GM21619 (cell line): Measurements from ENCODE around the gene ALKBH5.

ENCODE experiments used
- ATAC-seq: cut with Tn5 transposase; IDR thresholded peaks from one replicate; pipeline ENCODE4 v1.9.1; 2021; ENCODE audit not compliant: unreplicated experiment

The ALKBH5 gene

DNA sequence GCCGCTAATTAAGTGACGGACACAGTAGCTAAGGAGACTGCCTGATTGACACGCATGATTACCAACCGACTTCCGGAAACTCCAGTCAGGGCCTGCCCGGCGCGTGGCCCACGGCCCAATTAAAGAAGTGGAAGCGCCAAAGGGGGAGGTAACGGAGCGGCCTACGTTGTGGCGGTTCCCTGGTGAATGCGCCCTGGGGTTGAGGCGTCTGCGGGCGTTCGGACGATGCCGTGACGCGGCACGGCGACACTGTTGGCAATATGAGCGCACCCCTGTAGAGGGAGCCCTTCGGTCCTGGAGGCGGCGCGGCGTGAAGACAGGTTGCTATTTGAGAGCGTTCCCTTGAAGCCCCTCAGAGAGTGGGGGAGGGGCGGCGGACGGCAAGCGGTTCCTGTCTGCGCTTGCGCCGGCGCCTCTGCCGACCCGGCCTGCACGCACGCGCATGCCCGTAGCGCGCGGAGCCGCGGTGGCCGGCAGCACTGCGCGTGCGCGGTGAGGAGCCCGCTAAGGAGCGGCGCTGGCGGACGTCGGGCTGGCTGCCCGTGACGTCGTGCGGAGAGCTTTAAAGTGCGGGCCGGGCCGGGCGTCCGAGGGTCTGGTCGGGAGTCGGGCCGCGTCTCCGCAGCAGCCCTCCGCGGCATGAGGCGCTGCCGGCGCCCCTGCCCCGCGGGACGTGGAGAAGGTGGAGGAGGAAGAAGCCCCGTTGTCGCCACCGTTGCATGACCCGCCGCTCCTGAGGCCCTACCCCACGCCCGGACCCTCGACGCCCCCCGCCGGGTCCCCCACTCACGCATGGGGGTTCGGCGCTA, at the start of gene ALKBH5:
TSS of gene ALKBH5 (plus strand) at position 495 of the 809 bp plus-strand sequence. CDS start 416 bp downstream, outside the sequence.
- ATAC-seq = peak; percentile 78

DNA sequence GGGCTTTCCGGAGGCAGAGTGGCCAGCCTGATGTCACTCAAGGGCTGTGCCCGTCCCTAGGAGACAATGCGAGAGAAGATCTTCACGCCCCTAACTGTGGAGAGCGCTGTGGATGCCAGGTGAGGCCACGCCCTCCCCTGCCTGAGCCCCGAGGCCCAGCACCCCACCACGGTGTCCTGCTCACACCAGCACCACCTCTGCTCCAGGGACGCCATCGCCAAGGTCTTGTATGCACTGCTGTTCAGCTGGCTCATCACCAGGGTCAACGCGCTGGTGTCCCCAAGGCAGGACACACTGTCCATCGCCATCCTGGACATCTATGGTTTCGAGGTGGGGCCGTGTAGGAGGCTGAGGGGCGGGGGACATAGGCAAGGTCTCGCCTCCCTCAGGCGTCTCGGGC, 47.3 kb upstream of the ALKBH5 start:
- ATAC-seq = no peak

DNA sequence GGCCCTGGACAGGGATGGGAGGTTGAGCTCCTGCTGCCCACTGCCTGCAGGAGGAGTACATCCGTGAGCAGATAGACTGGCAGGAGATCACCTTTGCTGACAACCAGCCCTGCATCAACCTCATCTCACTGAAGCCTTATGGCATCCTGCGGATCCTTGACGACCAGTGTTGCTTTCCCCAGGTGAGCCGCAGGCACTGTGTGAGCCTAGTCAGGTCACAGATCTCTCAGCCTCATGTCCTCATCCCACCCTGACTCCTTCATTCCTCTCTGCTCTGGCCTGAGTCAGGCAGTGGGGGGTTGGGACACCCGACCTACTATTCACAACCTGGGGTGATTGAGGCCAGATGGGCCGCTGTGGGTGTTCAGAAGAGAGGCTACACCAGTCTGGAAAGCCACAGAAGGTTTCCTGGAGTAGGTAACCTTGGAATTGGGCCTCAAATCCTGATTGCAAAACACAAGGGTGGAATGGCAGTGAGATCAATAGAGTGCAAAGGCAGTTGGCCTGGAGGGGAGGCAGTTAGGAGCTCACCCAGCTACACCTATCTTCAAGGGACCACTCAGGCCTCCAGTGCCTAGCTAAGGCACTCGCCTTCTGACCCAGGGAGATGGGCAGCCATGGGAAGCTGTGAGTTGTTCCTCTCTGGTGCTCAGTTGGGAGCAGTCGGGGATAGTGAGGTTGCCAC, 45.4 kb upstream of the ALKBH5 start:
- no peak for ATAC-seq

DNA sequence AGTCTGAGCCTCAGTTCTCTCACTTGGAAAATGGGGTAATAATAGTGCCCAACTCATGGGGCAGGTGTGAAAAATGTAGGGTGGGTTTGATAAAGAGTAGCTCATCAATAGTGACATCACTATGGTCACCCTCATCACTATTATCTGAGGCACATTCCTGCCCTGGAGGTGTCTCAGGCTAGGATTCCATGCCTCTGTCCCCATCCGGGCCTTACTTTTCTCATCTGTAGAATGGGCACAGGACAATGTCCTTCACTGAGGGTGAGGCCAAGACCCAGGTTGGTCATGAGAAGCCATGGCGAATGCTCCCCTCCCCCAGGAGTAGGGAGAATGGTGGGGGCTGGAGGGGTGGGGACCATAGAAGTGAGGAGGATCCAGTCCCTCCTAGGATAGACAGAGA, 44.5 kb upstream of the ALKBH5 start:
- no peak for ATAC-seq

DNA sequence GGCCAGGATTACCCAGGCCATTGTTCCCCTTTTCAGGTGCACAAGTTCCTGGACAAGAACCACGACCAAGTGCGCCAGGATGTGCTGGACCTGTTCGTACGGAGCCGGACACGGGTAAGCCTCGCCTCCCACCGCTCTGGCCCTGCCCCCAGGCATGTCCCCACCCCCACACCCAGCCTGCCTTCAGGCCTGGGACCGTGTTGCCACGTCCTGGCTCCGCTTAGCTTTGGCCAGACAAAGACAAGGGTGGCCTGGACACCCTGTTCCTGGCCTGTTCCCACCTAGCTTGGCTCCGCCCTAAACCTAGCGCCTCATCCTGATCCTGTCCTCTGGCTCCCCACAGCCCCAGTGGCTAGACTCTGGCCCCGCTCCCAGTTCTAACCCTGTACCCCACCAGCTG, 44.1 kb upstream of the ALKBH5 start:
- no peak for ATAC-seq

DNA sequence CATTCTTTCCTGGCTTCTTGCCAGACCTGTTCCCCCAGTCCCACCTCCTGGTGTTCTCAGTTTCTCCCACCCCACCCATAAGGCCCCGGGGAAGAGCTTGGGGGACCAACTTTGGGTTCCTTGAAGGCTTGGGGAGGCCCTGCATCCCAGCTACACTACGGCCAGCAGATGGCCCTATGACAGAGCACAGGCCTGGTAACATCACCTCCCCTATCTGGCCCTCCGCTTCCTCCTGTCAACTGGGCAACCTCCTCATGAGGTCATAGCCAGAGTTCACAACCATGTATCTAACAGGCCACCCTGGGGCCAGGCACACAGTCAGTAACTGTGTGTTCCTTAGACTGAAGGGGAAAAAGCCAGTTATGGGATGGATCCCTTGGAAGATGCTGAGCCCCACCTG, 43.7 kb upstream of the ALKBH5 start:
- ATAC-seq = no peak

DNA sequence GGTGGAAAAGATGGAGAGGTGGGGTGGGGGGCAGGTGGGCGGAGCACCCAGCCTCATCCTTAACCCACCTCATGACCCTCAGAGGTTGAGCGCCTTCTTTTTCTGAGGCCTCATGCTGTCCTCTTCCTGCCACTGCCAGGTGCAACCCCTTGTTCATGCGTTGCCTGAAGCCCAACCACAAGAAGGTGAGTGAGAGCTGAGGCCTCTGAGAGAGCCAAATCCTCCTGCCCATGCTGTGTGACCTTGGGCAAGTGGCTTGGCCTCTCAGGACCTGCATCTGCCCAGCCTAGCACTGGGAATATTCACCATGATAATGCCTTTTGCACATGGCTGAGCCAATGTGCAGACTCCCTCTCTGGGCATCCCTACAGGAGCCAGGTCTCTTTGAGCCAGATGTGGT, 43.0 kb upstream of the ALKBH5 start:
- ATAC-seq = no peak

DNA sequence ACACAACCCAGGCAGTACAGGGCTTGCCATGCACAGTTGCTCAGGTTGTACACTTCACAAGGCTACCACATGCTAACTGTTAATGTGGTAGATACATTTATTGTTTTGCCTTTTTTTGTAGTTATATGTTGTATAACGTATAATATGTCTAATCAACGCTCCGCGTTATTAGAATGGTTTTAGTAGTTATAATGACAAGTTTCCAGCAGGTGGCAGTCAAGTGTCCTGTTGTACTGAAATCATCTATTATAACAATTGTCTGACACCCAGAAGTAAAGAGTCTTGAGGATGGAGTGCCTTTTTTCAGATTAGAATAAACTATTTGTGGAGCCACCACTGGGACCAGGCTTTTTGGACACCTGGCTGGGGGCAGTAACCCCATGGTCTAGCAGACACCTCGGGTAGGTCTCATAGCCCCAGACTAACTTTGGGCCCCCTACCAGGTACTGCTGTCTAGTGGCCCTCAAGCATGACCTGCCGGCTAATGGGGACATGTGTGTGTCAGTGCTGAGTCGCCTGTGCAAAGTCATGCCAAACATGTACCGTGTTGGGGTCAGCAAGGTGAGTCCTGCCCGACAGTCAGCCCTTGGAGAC, 42.3 kb upstream of the ALKBH5 start:
- no peak for ATAC-seq

DNA sequence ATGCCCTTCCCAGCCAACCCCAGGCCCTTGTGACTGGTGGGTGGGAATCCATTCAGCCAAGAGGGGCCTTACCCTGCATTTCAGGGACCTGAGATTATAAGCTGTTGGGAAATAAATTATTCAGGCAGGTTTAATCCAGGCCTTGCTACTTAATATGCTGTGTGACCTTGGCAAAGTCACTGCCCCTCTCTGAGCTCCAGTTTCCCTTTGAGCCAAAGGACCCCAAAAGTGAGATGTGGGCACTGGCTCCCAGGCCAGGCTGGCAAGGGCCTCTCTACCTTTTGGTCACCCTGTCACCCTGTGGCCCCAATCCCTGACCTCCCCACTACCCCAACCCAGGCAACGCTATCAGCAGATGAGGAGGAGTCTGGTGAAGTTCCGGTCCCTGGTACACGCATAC, 41.2 kb upstream of the ALKBH5 start:
- no peak for ATAC-seq

DNA sequence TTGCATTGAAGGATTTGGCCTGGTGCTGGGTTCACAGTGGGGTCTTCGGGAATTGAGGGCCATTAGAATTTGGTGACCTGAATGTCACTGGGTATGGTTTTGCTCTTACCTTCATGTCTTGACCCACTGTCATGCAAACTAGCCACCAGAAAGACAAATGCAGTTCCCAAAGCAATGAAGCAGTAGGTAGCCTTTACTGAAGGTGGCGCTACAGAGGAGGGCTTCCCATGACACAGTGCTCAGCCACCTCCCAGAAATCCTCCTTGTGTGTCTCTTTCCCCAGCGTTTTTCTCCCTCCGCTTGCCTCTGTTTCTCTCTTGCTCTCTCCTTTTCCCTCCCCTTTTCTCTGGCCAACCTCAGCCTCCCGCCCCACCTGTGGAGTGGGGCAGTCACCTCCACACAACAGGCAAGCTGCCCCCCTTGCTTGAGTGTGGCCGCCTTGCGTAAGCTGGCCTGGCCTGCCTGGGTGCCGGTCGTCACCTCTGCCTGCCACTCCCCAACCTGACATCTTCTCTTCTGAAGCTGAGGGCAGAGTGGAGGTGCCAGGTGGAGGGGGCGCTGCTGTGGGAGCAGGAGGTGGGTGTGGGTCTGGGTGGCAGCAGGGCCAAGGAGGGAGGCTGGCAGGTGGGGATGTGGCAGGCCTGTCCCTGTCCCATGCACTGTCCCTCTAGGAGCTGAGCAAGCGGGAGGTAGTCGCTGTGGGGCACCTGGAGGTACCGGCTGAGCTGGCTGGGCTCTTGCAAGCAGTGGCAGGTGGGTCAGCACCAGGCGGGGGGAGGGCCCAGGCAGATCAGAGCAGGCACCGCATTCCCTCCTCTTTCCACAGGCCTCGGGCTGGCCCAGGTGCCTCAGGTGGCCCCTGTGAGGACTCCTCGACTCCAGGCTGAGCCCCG, 40.3 kb upstream of the ALKBH5 start:
- no peak for ATAC-seq

DNA sequence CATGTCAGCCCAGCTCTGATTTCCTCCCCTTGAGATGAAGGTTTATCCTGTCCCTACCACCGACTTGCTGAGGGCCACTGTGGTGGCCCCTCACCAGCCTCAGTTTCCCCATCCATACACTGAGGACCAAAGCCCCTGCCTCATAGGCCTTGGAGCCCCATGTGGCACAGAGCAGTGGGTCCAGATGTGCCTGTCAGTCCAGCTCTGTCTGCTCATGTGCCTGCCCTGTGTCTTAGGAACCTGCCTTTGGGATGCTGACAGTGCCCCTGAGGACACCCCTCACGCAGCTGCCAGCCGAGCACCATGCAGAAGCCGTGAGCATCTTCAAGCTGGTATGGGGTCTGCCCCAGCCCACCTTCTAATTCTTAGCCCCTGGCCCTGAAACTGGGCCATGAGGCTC, 39.4 kb upstream of the ALKBH5 start:
- ATAC-seq = no peak

DNA sequence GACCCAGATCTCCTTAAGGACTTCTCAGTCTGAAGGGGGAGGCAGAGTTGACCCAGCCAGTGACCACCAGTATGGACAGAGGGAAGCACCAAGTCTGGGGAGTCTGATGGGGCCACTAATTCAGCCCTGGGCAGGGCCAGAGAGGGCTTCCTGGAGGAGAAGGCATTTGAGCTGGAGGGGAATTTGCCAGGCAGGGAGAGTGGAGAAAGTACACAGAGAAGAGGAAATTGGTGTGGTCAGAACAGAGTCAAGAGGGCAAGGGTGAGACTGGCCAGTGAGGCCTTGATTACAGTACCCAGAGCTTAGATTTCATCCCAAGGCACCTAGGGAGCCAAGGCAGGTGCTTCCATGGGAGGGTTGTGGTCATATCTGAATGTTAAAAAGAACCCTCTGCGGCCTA, 38.8 kb upstream of the ALKBH5 start:
- no peak for ATAC-seq

DNA sequence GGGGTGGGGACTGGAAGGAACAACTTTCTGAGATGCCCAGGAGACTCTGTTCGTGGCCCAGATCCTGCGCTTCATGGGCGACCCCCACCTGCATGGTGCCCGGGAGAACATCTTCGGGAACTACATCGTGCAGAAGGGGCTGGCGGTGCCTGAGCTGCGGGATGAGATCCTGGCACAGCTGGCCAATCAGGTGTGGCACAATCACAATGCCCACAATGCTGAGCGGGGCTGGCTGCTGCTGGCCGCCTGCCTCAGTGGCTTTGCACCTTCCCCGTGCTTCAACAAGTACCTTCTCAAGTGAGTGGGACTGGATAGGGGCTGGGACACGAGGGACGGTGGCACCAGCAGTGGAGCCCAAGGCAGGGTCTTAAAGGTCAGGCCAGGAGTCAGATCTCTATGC, 37.8 kb upstream of the ALKBH5 start:
- no peak for ATAC-seq

DNA sequence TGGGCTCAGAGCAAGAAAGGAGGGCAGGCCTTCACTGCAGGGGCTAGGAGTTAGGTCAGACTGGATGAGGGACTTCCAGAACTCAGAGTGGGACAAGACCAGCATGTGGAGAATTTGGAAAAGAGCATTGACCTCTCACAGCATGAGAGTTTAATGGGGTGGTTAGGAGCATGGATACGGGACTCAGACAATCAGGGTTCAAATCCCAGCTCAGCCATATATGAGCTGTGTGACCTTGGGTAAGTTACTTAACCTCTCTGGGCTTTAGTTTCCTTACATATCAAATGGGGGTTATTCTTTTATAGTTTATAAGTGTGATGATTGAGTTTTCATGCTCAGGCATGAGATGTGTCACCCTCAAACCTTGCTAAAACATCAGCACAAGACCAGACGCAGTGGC, 37.4 kb upstream of the ALKBH5 start:
- ATAC-seq = no peak

DNA sequence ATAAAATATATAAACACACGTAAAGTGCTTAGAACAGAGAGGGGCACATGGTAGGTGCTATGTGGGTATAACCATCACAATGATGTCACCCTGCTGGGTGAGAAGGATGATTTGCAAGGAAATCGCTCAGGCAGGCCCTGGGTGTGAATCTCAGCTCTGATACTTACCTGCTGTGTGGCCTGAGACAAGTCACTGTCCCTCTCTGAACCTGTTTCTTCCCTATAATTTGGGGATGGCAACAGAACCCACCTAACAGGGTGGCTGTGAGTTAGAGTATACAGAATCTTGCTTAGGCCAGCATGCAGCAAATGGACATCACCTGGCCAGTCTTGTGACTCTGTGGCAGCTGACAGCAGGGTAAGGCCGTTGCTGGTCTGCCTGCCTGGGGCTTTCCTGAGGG, 36.6 kb upstream of the ALKBH5 start:
- no peak for ATAC-seq

DNA sequence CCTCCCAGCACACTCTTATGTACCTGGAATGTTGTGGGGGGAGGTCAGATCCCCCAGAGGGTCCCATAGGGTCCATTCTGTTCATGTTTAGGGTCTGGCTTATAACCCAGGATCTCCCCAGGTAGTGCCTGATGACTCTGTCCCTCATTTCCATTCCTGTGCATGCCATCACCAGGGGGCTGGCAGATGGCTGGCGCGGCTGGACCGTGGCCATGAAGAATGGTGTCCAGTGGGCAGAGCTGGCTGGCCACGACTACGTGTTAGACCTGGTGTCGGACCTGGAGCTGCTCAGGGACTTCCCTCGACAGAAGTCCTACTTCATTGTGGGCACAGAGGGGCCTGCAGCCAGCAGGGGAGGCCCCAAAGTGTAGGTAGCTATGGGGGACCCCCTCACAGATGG, 35.0 kb upstream of the ALKBH5 start:
- no peak for ATAC-seq

DNA sequence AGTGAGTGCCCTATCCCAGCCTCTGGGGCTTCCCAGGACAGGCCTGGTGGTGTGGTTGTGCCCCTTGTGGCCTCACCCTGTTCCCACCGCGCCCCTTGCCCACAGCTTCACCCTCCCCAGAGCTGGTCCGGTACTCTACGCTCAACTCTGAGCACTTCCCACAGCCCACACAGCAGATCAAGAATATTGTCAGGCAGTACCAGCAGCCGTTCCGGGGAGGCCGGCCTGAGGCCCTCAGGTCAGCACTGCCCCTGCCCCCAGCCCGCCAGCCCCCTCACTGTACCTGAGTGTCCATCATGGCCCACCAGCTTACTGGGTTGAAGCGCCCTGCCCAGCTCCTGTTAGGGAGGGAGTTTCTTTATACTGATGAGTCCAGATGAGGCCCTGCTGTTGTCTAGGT, 32.3 kb upstream of the ALKBH5 start:
- no peak for ATAC-seq

DNA sequence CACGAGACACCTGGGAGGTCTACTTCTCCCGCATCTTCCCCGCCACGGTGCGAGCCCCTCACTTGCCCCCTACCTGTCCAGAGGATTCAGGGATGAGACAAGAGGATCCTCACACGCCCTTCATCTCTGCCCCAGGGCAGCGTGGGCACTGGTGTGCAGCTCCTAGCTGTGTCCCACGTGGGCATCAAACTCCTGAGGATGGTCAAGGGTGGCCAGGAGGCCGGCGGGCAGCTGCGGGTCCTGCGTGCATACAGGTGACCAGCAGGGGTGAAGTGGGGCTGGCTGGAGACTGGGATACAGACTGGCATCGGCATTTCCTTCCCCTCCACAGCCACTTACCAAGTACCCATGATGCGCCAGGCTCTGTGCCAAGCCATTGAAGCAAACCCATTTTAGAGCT, 28.4 kb upstream of the ALKBH5 start:
- ATAC-seq = no peak

DNA sequence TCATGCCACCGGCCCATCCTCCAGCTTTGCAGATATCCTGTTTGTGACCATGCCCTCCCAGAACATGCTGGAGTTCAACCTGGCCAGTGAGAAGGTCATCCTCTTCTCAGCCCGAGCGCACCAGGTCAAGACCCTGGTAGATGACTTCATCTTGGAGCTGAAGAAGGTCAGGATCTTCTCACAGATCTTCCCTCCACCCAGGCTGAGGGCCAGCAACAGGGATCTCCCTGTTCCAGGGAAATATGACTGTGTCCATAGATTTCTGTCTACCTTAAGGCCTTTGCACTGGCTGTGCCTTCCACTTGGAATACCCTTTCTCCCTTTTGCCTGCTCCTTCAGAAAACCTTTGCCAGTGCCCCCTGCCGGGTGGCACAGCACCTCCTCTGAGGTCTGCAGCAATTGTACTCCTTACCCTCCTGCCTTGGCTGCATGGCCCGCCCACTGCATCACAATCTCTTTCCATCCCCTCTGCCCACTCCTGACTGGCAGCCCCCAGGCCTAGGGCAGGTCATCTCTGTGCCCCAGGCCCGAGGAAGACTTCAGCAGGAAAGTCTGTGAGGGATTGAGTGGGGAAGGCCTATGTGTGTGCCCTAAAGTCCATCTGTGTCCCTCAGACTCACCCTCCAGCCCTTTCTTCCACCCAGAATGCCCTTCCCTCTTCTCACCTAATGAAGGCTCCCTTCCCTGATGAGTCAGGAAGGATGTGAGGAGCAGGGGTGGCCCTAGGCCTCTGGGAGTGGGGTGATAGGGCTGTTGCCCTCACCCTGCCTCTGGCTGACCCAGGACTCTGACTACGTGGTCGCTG, 27.3 kb upstream of the ALKBH5 start:
- ATAC-seq = no peak

DNA sequence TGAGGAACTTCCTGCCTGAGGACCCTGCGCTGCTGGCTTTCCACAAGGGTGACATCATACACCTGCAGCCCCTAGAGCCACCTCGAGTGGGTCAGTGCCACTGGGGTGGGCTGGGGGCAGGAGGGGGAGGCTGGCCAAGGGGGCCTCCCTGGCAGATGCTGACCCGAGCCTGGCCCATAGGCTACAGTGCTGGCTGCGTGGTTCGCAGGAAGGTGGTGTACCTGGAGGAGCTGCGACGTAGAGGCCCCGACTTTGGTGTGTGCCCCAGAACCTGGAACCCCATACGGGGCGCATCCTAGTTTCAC, 26.7 kb upstream of the ALKBH5 start:
- no peak for ATAC-seq
